SK-N-SH (cell line): Measurements from ENCODE around the gene CCRL2.

ENCODE experiments used
- CTCF ChIP-seq: fragments of 200-600 bp; sonication (generic); IDR thresholded peaks from 2 replicates; pipeline ENCODE4 v1.6.1; 2017; ENCODE audit warnings: antibody characterized with exemption, mild to moderate bottlenecking, moderate library complexity
- EZH2phosphoT487 ChIP-seq: fragments of 200-600 bp; sonication (generic); IDR thresholded peaks from 2 replicates; pipeline ENCODE4 v1.6.1; 2017; ENCODE audit warnings: low read depth, mixed run types, mild to moderate bottlenecking, antibody characterized with exemption, moderate library complexity, borderline replicate concordance
- POLR2AphosphoS5 ChIP-seq: IDR thresholded peaks from 2 replicates; pipeline ENCODE4 v1.6.1; 2012; ENCODE audit warnings: low read depth, low read length
- RXRA ChIP-seq: IDR thresholded peaks from 2 replicates; pipeline ENCODE4 v1.4.0; 2012; ENCODE audit warnings: low read depth, mild to moderate bottlenecking, borderline replicate concordance
- TF ChIP-seq, protein P1 (sequence below): IDR thresholded peaks from 2 replicates; pipeline ENCODE4 v1.4.0; 2012; ENCODE audit warnings: low read depth, borderline replicate concordance

DNA sequence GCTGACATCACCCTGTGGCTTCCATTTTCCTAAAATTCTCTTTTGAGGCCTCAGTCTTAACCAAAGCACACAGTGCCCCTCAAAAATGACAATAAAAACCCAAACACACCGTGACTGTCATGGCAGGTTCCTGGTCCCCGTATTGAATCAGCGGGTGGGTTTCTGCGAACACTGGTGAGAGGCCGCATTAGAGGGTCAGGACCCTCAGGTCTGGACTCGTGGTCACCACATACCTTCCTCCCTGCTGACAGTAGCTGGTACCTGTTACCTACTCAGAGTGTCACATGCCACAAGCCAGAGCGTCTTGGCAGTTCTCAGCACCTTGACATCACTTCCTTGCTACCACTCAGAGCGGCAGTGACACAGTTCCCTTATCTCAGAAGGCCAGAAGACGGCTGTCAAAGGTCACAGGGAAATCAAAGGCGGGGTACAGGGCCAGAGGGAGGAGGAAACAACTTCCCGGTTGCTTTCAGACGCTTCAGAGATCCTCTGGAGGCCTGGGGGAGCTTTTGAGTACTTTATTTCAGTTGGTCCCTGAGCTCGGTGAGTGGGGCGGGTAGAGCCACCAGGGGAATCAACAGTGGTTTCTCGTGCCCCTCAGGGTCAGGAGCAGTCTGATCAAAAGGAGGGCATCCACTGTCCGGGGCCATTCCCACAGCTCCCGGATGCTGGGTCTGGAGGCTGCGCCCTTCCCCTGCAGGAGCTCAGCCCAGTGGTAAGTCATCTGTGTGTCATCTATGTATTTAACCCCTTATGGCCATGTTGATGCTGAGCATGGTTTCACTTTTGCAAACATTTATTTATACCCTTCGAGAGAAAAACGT is at the start of gene CCRL2, which contains the start of gene CCR5AS:
- TF ChIP-seq CTCF (no peak), RXRA (no peak), EZH2phosphoT487 (no peak), POLR2AphosphoS5 (no peak)
- TF ChIP-seq, protein P1, sequence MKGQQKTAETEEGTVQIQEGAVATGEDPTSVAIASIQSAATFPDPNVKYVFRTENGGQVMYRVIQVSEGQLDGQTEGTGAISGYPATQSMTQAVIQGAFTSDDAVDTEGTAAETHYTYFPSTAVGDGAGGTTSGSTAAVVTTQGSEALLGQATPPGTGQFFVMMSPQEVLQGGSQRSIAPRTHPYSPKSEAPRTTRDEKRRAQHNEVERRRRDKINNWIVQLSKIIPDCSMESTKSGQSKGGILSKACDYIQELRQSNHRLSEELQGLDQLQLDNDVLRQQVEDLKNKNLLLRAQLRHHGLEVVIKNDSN: no peak
